Effector memory CD4-positive, alpha-beta T cell (primary cell): Measurements from ENCODE around the gene KCNIP2.
"Not testable (repeated sequence)": the region's sequence is repeated elsewhere in the genome, so short reads cannot be mapped to it uniquely, and the experiment has no call there.

Experiments
- DNase-seq, 3 donors: peaks; one replicate each; pipeline ENCODE4 v3.0.0-alpha.2; 2020
- H3K27ac ChIP-seq: 2 replicates; pipeline ENCODE4 v1.7.0; 2013; ENCODE audit warnings: mild to moderate bottlenecking, low read length, moderate library complexity; ENCODE audit not compliant: insufficient read depth, poor library complexity, severe bottlenecking
- H3K27me3 ChIP-seq: replicated peaks from 2 replicates; pipeline ENCODE4 v1.7.0; 2013; ENCODE audit warnings: mild to moderate bottlenecking, low read length; ENCODE audit not compliant: insufficient read depth, control insufficient read depth, poor library complexity, severe bottlenecking
- H3K36me3 ChIP-seq: 2 replicates; pipeline ENCODE4 v1.7.0; 2013; ENCODE audit warnings: mild to moderate bottlenecking, low read length, moderate library complexity; ENCODE audit not compliant: control insufficient read depth, insufficient read depth
- H3K4me1 ChIP-seq: 2 replicates; pipeline ENCODE4 v1.7.0; 2013; ENCODE audit warnings: low read length, mild to moderate bottlenecking; ENCODE audit not compliant: control insufficient read depth, insufficient read depth, poor library complexity, severe bottlenecking
- H3K4me3 ChIP-seq: 2 replicates; pipeline ENCODE4 v1.7.0; 2013; ENCODE audit warnings: low read length, low read depth, mild to moderate bottlenecking; ENCODE audit not compliant: insufficient read depth, poor library complexity, severe bottlenecking
- H3K9me3 ChIP-seq: 2 replicates; pipeline ENCODE4 v1.7.0; 2013; ENCODE audit warnings: mild to moderate bottlenecking, low read length, moderate library complexity; ENCODE audit not compliant: control insufficient read depth

Gene KCNIP2

DNA sequence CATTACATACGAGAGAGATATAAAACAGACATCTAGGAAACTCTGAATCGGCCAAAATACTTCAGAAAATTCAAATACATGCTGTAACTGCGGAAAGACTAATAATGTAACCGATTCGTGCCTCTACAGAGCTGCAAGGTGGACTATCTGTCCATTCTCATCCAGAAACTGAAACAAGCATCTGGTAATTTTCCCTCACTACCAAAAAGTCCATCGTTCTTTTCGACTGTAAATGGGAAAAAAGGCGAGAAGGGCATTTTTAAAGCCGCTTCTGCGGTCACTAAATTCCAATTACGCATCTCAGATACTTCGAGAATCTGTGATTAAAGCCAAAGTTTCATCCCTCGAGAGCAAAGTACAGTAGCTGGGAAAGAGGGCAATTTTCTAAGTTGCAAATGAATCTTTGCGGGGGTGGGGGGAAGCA is 26.7 kb downstream of the KCNIP2 start:
- no peak for DNase-seq
- H3K27me3 ChIP-seq: no peaks in the 10 kb centered on the region
- H3K4me1 ChIP-seq: peaks cover 30% of the 10 kb centered on the region
- no peaks in the 10 kb centered on the region for H3K9me3 ChIP-seq
- peaks cover 25% of the 10 kb centered on the region for H3K36me3 ChIP-seq
- peak overlapping the region; percentile 98 for H3K4me3 ChIP-seq
- peak overlapping the region; percentile 88 for H3K27ac ChIP-seq

DNA sequence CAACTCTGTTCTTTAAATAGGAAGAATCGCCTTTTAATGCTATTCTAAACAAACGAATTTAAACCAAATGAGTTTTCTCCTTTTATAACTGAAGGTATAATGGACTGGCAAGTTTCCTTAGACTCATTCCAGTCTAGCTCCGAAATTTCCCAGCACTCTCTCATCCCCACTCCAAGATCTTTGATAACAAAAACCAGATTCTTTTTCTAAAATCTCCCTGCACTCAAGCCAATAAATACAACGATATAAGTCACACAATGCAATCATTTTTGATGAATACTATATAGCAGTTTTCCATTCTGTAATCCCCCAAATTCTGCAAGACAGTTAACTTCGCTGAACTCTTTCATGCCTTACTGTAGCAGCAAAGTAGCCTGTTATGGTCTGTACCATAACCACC is 27.2 kb downstream of the KCNIP2 start:
- Histone ChIP-seq H3K27ac (peak overlapping the region; percentile 88), H3K4me1 (peaks cover 30% of the 10 kb centered on the region), H3K4me3 (peak overlapping the region; percentile 98), H3K27me3 (no peaks in the 10 kb centered on the region), H3K9me3 (no peaks in the 10 kb centered on the region), H3K36me3 (peaks cover 31% of the 10 kb centered on the region)
- DNase-seq: no peak

DNA sequence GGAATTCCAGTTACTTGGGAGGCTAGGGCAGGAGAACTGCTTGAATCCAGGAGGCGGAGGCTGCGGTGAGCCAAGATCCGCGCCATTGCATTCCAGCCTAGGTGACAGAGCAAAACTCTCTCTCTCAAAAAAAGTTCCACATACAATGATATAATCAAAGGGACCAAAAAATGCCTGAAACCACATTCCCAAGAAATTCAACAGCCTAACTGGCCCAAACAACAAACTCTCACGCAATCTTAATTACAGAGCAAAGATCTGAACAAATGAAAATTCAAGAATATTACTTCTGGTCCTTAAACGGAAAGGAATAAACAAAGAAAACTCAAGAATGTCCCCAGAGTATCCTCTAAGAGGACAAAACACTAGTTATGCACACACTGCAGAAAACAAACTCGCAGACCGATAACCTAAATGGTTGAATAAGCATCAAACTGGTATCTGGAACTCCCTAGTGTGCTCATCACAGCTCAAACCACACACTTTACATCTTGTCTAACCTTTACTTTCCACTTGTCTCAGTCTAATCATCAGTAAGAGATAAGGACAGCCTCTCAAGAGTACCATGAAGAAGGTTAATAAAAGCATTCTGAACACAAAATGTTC is 29.0 kb downstream of the KCNIP2 start:
- H3K4me1 ChIP-seq: peaks cover 25% of the 10 kb centered on the region
- H3K36me3 ChIP-seq: peaks cover 47% of the 10 kb centered on the region

DNA sequence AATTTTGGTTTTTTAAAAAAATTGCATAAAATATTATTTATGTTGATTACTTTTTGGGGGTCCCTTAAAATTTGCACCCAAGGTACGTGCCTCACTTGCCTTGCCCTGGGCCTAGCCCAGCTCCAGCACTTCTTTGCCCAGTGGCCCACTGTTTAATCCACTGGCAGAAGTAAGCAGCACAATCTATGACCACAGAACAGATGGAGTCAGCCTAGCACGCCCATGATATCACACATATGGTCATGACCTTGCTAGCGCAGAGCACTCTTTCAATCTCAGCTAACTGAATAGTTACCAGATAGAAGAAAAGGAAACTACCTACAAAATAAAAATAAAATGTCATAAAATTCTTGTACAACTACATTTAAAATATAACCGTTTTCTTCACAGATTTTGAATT is 31.0 kb downstream of the KCNIP2 start:
- Histone ChIP-seq H3K27me3 (no peaks in the 10 kb centered on the region), H3K27ac (no peak overlapping the region), H3K4me1 (peaks cover 18% of the 10 kb centered on the region), H3K36me3 (peaks cover 62% of the 10 kb centered on the region), H3K9me3 (no peaks in the 10 kb centered on the region), H3K4me3 (no peak overlapping the region)
- DNase-seq: no peak

More for the DNA sequence above, 29.0 kb downstream of the KCNIP2 start:
- H3K27me3 ChIP-seq: no peaks in the 10 kb centered on the region
- H3K27ac ChIP-seq: peak overlapping the region; percentile 11
- H3K4me3 ChIP-seq: peak overlapping the region; percentile 98
- H3K9me3 ChIP-seq: no peaks in the 10 kb centered on the region
- DNase-seq: no peak

DNA sequence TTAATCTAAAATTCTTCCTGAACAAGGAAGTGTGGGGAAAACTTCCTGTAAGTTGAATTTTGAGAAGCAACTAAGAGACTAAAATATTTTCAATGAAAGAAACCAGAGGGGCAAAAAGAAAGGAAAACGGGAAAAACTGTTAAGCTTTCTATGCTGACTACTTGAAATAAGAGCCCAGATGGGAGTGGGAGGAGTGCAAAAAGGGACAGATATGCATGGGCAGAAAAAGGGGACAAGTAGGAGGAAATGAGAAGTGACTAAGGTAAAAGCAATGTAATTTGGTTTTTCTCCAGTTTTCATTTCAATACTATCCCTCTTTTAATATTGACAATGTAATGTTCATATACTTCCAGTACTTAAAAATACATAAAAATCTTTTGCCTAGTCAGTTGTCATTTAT is 36.4 kb downstream of the KCNIP2 start:
- no peak for DNase-seq
- Histone ChIP-seq H3K4me3 (no peak overlapping the region), H3K36me3 (peaks cover 90% of the 10 kb centered on the region), H3K9me3 (no peaks in the 10 kb centered on the region), H3K4me1 (peaks cover 2% of the 10 kb centered on the region), H3K27ac (no peak overlapping the region), H3K27me3 (no peaks in the 10 kb centered on the region)

DNA sequence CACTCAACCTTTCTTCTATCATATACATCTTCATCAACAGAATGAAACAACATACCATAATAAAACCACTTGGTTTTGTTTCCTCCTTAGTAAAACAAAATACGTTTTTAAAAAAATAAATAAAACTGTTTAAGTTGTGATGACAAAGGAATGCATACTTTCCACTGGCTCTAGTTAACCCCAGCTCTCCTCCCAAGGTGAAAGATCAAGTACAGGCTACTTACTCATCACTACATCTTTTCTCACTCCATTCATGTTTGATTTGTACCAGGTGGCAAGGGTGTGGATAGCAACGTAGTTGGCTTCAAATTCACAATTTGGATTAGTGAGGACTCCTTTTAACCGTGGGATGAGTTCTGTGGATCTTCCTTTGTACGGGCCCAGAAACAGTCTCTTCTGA is 40.1 kb downstream of the KCNIP2 start:
- Histone ChIP-seq H3K36me3 (peaks cover 91% of the 10 kb centered on the region), H3K4me1 (no peaks in the 10 kb centered on the region), H3K4me3 (no peak overlapping the region), H3K9me3 (no peaks in the 10 kb centered on the region), H3K27me3 (no peaks in the 10 kb centered on the region), H3K27ac (no peak overlapping the region)
- no peak for DNase-seq

DNA sequence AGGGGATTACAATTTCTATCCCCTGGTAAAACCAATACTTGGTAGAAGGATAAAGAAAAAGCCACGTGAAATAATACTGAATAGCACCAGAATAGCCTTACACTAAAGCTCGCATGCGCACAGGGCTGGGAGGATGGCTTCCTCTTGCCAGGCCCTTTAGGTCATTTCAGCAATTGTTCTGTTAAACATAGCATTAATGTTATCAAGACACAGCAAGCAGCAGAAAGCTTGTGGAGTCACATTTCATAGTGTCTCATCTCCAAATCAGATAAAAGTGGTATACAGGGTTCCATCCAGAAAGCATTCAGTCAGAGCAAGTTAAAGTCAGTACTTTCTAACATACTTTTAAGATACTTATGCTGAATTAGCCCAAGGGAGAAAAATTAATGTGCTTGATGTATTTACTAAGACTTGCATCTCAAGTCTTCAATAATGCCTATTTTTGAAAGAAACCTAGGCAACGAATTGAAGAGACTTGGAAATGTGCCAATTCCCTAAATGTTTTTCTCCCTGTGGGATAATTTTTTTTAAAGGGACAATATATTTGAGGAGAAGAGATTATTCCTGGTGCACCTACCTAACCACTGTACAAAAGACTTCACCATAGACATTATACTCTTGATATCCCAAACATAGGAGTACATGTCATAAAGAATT is 46.1 kb downstream of the KCNIP2 start:
- Histone ChIP-seq H3K4me3 (no peak overlapping the region), H3K27ac (no peak overlapping the region), H3K27me3 (no peaks in the 10 kb centered on the region), H3K36me3 (peaks cover 96% of the 10 kb centered on the region), H3K4me1 (no peaks in the 10 kb centered on the region), H3K9me3 (no peaks in the 10 kb centered on the region)
- DNase-seq: no peak

DNA sequence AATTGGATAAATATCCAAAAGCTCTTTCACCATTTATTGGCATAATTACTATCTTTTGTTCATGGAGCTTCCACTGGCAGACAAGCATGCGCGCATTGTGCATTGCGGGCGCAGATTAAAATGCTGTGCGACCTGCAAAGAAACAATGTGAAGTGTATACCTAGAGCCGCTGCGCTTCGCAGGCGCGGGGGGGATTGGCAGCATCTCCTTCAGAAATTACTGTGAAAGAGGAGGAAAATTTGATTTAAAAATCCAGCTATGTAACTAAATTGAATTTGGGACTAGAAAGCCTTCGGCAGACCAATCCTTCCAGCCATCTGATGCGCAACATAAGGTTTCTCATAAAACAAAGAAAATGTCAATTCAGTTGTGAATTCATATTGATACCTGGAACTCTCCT is 50.1 kb downstream of the KCNIP2 start:
- H3K4me1 ChIP-seq: no peaks in the 10 kb centered on the region
- DNase-seq: no peak
- peaks cover 93% of the 10 kb centered on the region for H3K36me3 ChIP-seq
- no peak overlapping the region for H3K27ac ChIP-seq
- no peaks in the 10 kb centered on the region for H3K27me3 ChIP-seq
- no peaks in the 10 kb centered on the region for H3K9me3 ChIP-seq
- H3K4me3 ChIP-seq: no peak overlapping the region

DNA sequence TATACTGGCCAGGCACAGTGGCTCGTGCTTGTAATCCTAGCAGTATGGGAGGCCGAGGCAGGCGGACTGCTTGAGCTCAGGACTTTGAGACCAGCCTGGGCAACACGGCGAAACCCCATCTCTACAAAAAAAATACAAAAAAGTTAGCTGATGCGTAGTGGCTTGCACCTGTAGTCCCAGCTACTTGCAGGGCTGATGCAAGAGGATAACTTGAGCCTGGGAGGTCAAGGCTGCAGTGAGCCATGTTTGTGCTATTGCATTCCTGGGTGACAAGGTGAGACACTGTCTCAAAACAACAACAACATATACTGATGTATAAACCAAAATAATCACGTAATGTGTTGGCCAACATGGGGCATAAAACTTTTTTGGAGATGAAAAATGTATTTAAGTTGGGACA is 53.9 kb downstream of the KCNIP2 start:
- Histone ChIP-seq H3K9me3 (no peaks in the 10 kb centered on the region), H3K4me3 (no peak overlapping the region), H3K36me3 (peaks cover 84% of the 10 kb centered on the region), H3K27me3 (no peaks in the 10 kb centered on the region), H3K4me1 (no peaks in the 10 kb centered on the region), H3K27ac (no peak overlapping the region)
- no peak for DNase-seq

DNA sequence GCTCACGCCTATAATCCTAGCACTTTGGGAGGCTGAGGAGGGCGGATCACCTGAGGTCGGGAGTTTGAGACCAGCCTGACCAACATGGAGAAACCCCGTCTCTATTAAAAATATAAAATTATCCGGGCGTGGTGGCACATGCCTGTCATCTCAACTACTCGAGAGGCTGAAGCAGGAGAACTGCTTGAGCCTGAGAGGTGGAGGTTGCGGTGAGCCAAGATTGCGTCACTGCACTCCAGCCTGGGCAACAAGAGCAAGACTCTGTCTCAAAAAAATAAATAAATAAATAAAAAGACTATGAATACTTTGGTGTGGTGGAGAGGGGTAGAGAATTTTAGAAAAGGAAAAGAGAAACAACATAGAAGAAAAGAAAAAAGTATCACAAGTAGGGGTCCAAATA is 54.4 kb downstream of the KCNIP2 start:
- H3K36me3 ChIP-seq: peaks cover 82% of the 10 kb centered on the region
- H3K27me3 ChIP-seq, H3K27ac ChIP-seq, H3K4me3 ChIP-seq, H3K4me1 ChIP-seq, H3K9me3 ChIP-seq, DNase-seq: not testable (repeated sequence)
